ENCODE results near the gene ZNF726.
"Not testable (repeated sequence)": the region's sequence is repeated elsewhere in the genome, so short reads cannot be mapped to it uniquely, and the experiment has no call there.

Gene ZNF726

GRCh38 chr19:23943411-23943810, 28.7 kb downstream of the ZNF726 start:
- Histone ChIP-seq H3K4me3 (ENCODE audit: low read depth in 1 of 2, low read length in 2 of 2) (no peak overlapping the region), H3K9me3 (ENCODE audit: control insufficient read depth in 1 of 2, low read length in 2 of 2) (no peaks in the 10 kb centered on the region), H3K27me3 (ENCODE audit: low read depth, low read length) (no peaks in the 10 kb centered on the region), H3K36me3 (ENCODE audit: control insufficient read depth in 1 of 2, insufficient read depth in 2 of 2, low read length in 2 of 2) (no peaks in the 10 kb centered on the region), H3K4me1 (ENCODE audit: control insufficient read depth in 1 of 2, insufficient read depth in 2 of 2, low read length in 2 of 2) (no peaks in the 10 kb centered on the region), H3K27ac (ENCODE audit: low read length) (no peak overlapping the region)

GRCh38 chr19:23946569-23946968, 31.9 kb downstream of the ZNF726 start:
- Histone ChIP-seq H3K36me3 (ENCODE audit: control insufficient read depth in 1 of 2, insufficient read depth in 2 of 2, low read length in 2 of 2) (no peaks in the 10 kb centered on the region), H3K4me1 (ENCODE audit: control insufficient read depth in 1 of 2, insufficient read depth in 2 of 2, low read length in 2 of 2) (no peaks in the 10 kb centered on the region), H3K4me3 (ENCODE audit: low read depth in 1 of 2, low read length in 2 of 2) (no peak overlapping the region), H3K27ac (ENCODE audit: low read length) (no peak overlapping the region), H3K9me3 (ENCODE audit: control insufficient read depth in 1 of 2, low read length in 2 of 2) (no peaks in the 10 kb centered on the region), H3K27me3 (ENCODE audit: low read depth, low read length) (no peaks in the 10 kb centered on the region)

- no peak overlapping the region for H3K4me3 ChIP-seq (ENCODE audit: low read depth in 1 of 2, low read length in 2 of 2)
These were observed 34.9 kb downstream of the ZNF726 start for GRCh38 chr19:23949611-23950010.

GRCh38 chr19:23956051-23956450, 41.4 kb downstream of the ZNF726 start:
- Histone ChIP-seq H3K4me3 (ENCODE audit: low read depth in 1 of 2, low read length in 2 of 2) (no peak overlapping the region), H3K4me1 (ENCODE audit: control insufficient read depth in 1 of 2, insufficient read depth in 2 of 2, low read length in 2 of 2) (no peaks in the 10 kb centered on the region), H3K27ac (ENCODE audit: low read length) (no peak overlapping the region), H3K27me3 (ENCODE audit: low read depth, low read length) (no peaks in the 10 kb centered on the region), H3K36me3 (ENCODE audit: control insufficient read depth in 1 of 2, insufficient read depth in 2 of 2, low read length in 2 of 2) (no peaks in the 10 kb centered on the region), H3K9me3 (ENCODE audit: control insufficient read depth in 1 of 2, low read length in 2 of 2) (no peaks in the 10 kb centered on the region)

More at GRCh38 chr19:23949611-23950010, 34.9 kb downstream of the ZNF726 start:
- Histone ChIP-seq H3K27me3 (ENCODE audit: low read depth, low read length) (no peaks in the 10 kb centered on the region), H3K36me3 (ENCODE audit: control insufficient read depth in 1 of 2, insufficient read depth in 2 of 2, low read length in 2 of 2) (no peaks in the 10 kb centered on the region), H3K27ac (ENCODE audit: low read length) (no peak overlapping the region), H3K9me3 (ENCODE audit: control insufficient read depth in 1 of 2, low read length in 2 of 2) (no peaks in the 10 kb centered on the region), H3K4me1 (ENCODE audit: control insufficient read depth in 1 of 2, insufficient read depth in 2 of 2, low read length in 2 of 2) (no peaks in the 10 kb centered on the region)

- Histone ChIP-seq H3K27ac (ENCODE audit: low read length) (no peak overlapping the region), H3K4me1 (ENCODE audit: control insufficient read depth in 1 of 2, insufficient read depth in 2 of 2, low read length in 2 of 2) (no peaks in the 10 kb centered on the region), H3K36me3 (ENCODE audit: control insufficient read depth in 1 of 2, insufficient read depth in 2 of 2, low read length in 2 of 2) (no peaks in the 10 kb centered on the region), H3K4me3 (ENCODE audit: low read depth in 1 of 2, low read length in 2 of 2) (no peak overlapping the region), H3K9me3 (ENCODE audit: control insufficient read depth in 1 of 2, low read length in 2 of 2) (no peaks in the 10 kb centered on the region), H3K27me3 (ENCODE audit: low read depth, low read length) (no peaks in the 10 kb centered on the region)
These were observed 43.1 kb downstream of the ZNF726 start for GRCh38 chr19:23957660-23958281.

- not testable (repeated sequence) for H3K4me1 ChIP-seq (ENCODE audit: control insufficient read depth in 1 of 2, insufficient read depth in 2 of 2, low read length in 2 of 2); H3K9me3 ChIP-seq (ENCODE audit: control insufficient read depth in 1 of 2, low read length in 2 of 2); H3K27ac ChIP-seq (ENCODE audit: low read length); H3K27me3 ChIP-seq (ENCODE audit: low read depth, low read length); H3K36me3 ChIP-seq (ENCODE audit: control insufficient read depth in 1 of 2, insufficient read depth in 2 of 2, low read length in 2 of 2); H3K4me3 ChIP-seq (ENCODE audit: low read depth in 1 of 2, low read length in 2 of 2)
These were observed 48.7 kb downstream of the ZNF726 start for GRCh38 chr19:23963396-23963795.

GRCh38 chr19:23963881-23964280, 49.2 kb downstream of the ZNF726 start:
- H3K27ac ChIP-seq (ENCODE audit: low read length); H3K4me1 ChIP-seq (ENCODE audit: control insufficient read depth in 1 of 2, insufficient read depth in 2 of 2, low read length in 2 of 2); H3K36me3 ChIP-seq (ENCODE audit: control insufficient read depth in 1 of 2, insufficient read depth in 2 of 2, low read length in 2 of 2); H3K27me3 ChIP-seq (ENCODE audit: low read depth, low read length); H3K9me3 ChIP-seq (ENCODE audit: control insufficient read depth in 1 of 2, low read length in 2 of 2); H3K4me3 ChIP-seq (ENCODE audit: low read depth in 1 of 2, low read length in 2 of 2): not testable (repeated sequence)

GRCh38 chr19:23964334-23964733, 49.6 kb downstream of the ZNF726 start:
- not testable (repeated sequence) for H3K27ac ChIP-seq (ENCODE audit: low read length); H3K9me3 ChIP-seq (ENCODE audit: control insufficient read depth in 1 of 2, low read length in 2 of 2); H3K27me3 ChIP-seq (ENCODE audit: low read depth, low read length); H3K36me3 ChIP-seq (ENCODE audit: control insufficient read depth in 1 of 2, insufficient read depth in 2 of 2, low read length in 2 of 2); H3K4me3 ChIP-seq (ENCODE audit: low read depth in 1 of 2, low read length in 2 of 2); H3K4me1 ChIP-seq (ENCODE audit: control insufficient read depth in 1 of 2, insufficient read depth in 2 of 2, low read length in 2 of 2)

GRCh38 chr19:23969630-23970029, 54.9 kb downstream of the ZNF726 start:
- no peaks in the 10 kb centered on the region for H3K36me3 ChIP-seq (ENCODE audit: control insufficient read depth in 1 of 2, insufficient read depth in 2 of 2, low read length in 2 of 2)
- no peaks in the 10 kb centered on the region for H3K9me3 ChIP-seq (ENCODE audit: control insufficient read depth in 1 of 2, low read length in 2 of 2)
- no peak overlapping the region for H3K27ac ChIP-seq (ENCODE audit: low read length)
- peaks cover 0 to 9% of the 10 kb centered on the region in 2 donors for H3K4me1 ChIP-seq (ENCODE audit: control insufficient read depth in 1 of 2, insufficient read depth in 2 of 2, low read length in 2 of 2)
- H3K4me3 ChIP-seq (ENCODE audit: low read depth in 1 of 2, low read length in 2 of 2) = no peak overlapping the region
- peaks cover 7% of the 10 kb centered on the region for H3K27me3 ChIP-seq (ENCODE audit: low read depth, low read length)

GRCh38 chr19:23971598-23971997, 56.9 kb downstream of the ZNF726 start:
- H3K27ac ChIP-seq (ENCODE audit: low read length) = no peak overlapping the region
- peak overlapping the region in 1 of 2 donors; percentile 47 for H3K4me3 ChIP-seq (ENCODE audit: low read depth in 1 of 2, low read length in 2 of 2)
- no peaks in the 10 kb centered on the region for H3K9me3 ChIP-seq (ENCODE audit: control insufficient read depth in 1 of 2, low read length in 2 of 2)
- peaks cover 0 to 9% of the 10 kb centered on the region in 2 donors for H3K4me1 ChIP-seq (ENCODE audit: control insufficient read depth in 1 of 2, insufficient read depth in 2 of 2, low read length in 2 of 2)
- peaks cover 7% of the 10 kb centered on the region for H3K27me3 ChIP-seq (ENCODE audit: low read depth, low read length)
- H3K36me3 ChIP-seq (ENCODE audit: control insufficient read depth in 1 of 2, insufficient read depth in 2 of 2, low read length in 2 of 2) = no peaks in the 10 kb centered on the region

- Histone ChIP-seq H3K4me1 (ENCODE audit: control insufficient read depth in 1 of 2, insufficient read depth in 2 of 2, low read length in 2 of 2) (peaks cover 0 to 9% of the 10 kb centered on the region in 2 donors), H3K4me3 (ENCODE audit: low read depth in 1 of 2, low read length in 2 of 2) (peak overlapping the region in 1 of 2 donors; percentile 47), H3K36me3 (ENCODE audit: control insufficient read depth in 1 of 2, insufficient read depth in 2 of 2, low read length in 2 of 2) (no peaks in the 10 kb centered on the region)
These were observed 57.5 kb downstream of the ZNF726 start for GRCh38 chr19:23972161-23972560.

GRCh38 chr19:23974941-23975340, 60.3 kb downstream of the ZNF726 start:
- no peaks in the 10 kb centered on the region for H3K36me3 ChIP-seq (ENCODE audit: control insufficient read depth in 1 of 2, insufficient read depth in 2 of 2, low read length in 2 of 2)
- no peak overlapping the region for H3K4me3 ChIP-seq (ENCODE audit: low read depth in 1 of 2, low read length in 2 of 2)
- peaks cover 7% of the 10 kb centered on the region for H3K27me3 ChIP-seq (ENCODE audit: low read depth, low read length)
- H3K4me1 ChIP-seq (ENCODE audit: control insufficient read depth in 1 of 2, insufficient read depth in 2 of 2, low read length in 2 of 2) = peaks cover 0 to 9% of the 10 kb centered on the region in 2 donors
- no peak overlapping the region for H3K27ac ChIP-seq (ENCODE audit: low read length)
- no peaks in the 10 kb centered on the region for H3K9me3 ChIP-seq (ENCODE audit: control insufficient read depth in 1 of 2, low read length in 2 of 2)

More at GRCh38 chr19:23972161-23972560, 57.5 kb downstream of the ZNF726 start:
- H3K9me3 ChIP-seq (ENCODE audit: control insufficient read depth in 1 of 2, low read length in 2 of 2) = no peaks in the 10 kb centered on the region
- no peak overlapping the region for H3K27ac ChIP-seq (ENCODE audit: low read length)
- peaks cover 7% of the 10 kb centered on the region for H3K27me3 ChIP-seq (ENCODE audit: low read depth, low read length)

Data from muscle layer of duodenum (tissue), 2 donors.